OCI-LY3 (cell line): Measurements from ENCODE around the gene EYA3.

ENCODE experiments used
- H2AFZ ChIP-seq: fragments of 200-600, 300-600 bp; shearing (Covaris generic); 2 replicates; pipeline ENCODE4 v1.6.0; 2014; ENCODE audit warnings: antibody characterized with exemption, low read depth, low read length
- H3K27ac ChIP-seq: fragments of 200-600, 300-600 bp; sonication (generic); 2 replicates; pipeline ENCODE4 v1.5.1; 2014; ENCODE audit warnings: mild to moderate bottlenecking, low read length, moderate library complexity, mixed read lengths
- H3K27me3 ChIP-seq: fragments of 200-600, 300-600 bp; sonication (generic); 2 replicates; pipeline ENCODE4 v1.6.1; 2014; ENCODE audit warnings: low read depth, low read length, mixed read lengths
- H3K36me3 ChIP-seq: fragments of 200-600, 300-600 bp; sonication (generic); replicated peaks from 2 replicates; pipeline ENCODE3; 2014; ENCODE audit warnings: low read depth, low read length, mixed read lengths
- H3K4me1 ChIP-seq: fragments of 300-600, 200-600 bp; sonication (generic); 2 replicates; pipeline ENCODE4 v1.6.1; 2014; ENCODE audit warnings: low read length, mixed read lengths
- H3K4me2 ChIP-seq: fragments of 200-600, 300-600 bp; sonication (generic); 2 replicates; pipeline ENCODE4 v1.6.1; 2014; ENCODE audit warnings: low read length, mixed read lengths
- H3K4me3 ChIP-seq: fragments of 300-600, 200-600 bp; sonication (generic); 2 replicates; pipeline ENCODE4 v1.5.1; 2014; ENCODE audit warnings: antibody characterized with exemption, mild to moderate bottlenecking, low read length, moderate library complexity
- H3K79me2 ChIP-seq: fragments of 300-600, 200-600 bp; shearing (Covaris generic); 2 replicates; pipeline ENCODE4 v1.6.1; 2014; ENCODE audit warnings: mild to moderate bottlenecking, low read length, mixed read lengths
- H3K9ac ChIP-seq: fragments of 300-600, 200-600 bp; shearing (Covaris generic); 2 replicates; pipeline ENCODE4 v1.6.0; 2014; ENCODE audit warnings: mild to moderate bottlenecking, low read length, moderate library complexity
- H3K9me3 ChIP-seq: fragments of 200-600, 300-600 bp; shearing (Covaris generic); 2 replicates; pipeline ENCODE4 v1.6.1; 2014; ENCODE audit warnings: low read length, mixed read lengths; ENCODE audit not compliant: insufficient read depth
- H4K20me1 ChIP-seq: fragments of 200-600, 300-600 bp; sonication (generic); 2 replicates; pipeline ENCODE4 v1.6.1; 2016; ENCODE audit warnings: low read length, mixed read lengths; ENCODE audit not compliant: insufficient read depth
- CTCF ChIP-seq: fragments of 200-600, 300-600 bp; sonication (generic); IDR thresholded peaks from 2 replicates; pipeline ENCODE4 v1.5.1; 2014; ENCODE audit warnings: antibody characterized with exemption, low read length, low read depth
- EZH2phosphoT487 ChIP-seq: fragments of 200-600 bp; shearing (Covaris generic); IDR thresholded peaks from 2 replicates; pipeline ENCODE4 v1.6.1; 2018; ENCODE audit warnings: antibody characterized with exemption, mixed run types, low read depth

The EYA3 gene

GRCh38 chr1:28039341-28039740, 49.1 kb downstream of the EYA3 start:
- TF ChIP-seq CTCF (no peak), EZH2phosphoT487 (no peak)
- Histone ChIP-seq H3K9ac (no peak overlapping the region), H4K20me1 (no peaks in the 10 kb centered on the region), H3K27ac (no peak overlapping the region), H3K27me3 (no peaks in the 10 kb centered on the region), H3K36me3 (no peaks in the 10 kb centered on the region), H3K4me2 (no peak overlapping the region), H3K9me3 (no peaks in the 10 kb centered on the region), H3K4me3 (no peak overlapping the region), H2AFZ (no peak overlapping the region), H3K4me1 (peaks cover 29% of the 10 kb centered on the region), H3K79me2 (no peaks in the 10 kb centered on the region)

- H3K36me3 ChIP-seq: no peaks in the 10 kb centered on the region
- H3K9me3 ChIP-seq: no peaks in the 10 kb centered on the region
- H3K4me3 ChIP-seq: no peak overlapping the region
- peaks cover 29% of the 10 kb centered on the region for H3K4me1 ChIP-seq
- H3K79me2 ChIP-seq: no peaks in the 10 kb centered on the region
- TF ChIP-seq EZH2phosphoT487: no peak
- no peak for TF ChIP-seq CTCF
- no peaks in the 10 kb centered on the region for H4K20me1 ChIP-seq
- no peaks in the 10 kb centered on the region for H3K27me3 ChIP-seq
- no peak overlapping the region for H3K9ac ChIP-seq
- no peak overlapping the region for H3K4me2 ChIP-seq
- H2AFZ ChIP-seq: no peak overlapping the region
- H3K27ac ChIP-seq: no peak overlapping the region
Observed at GRCh38 chr1:28037946-28038345, 50.5 kb downstream of the EYA3 start.

- no peak overlapping the region for H3K27ac ChIP-seq
- no peak overlapping the region for H3K9ac ChIP-seq
- no peaks in the 10 kb centered on the region for H3K79me2 ChIP-seq
- no peaks in the 10 kb centered on the region for H3K27me3 ChIP-seq
- peaks cover 29% of the 10 kb centered on the region for H3K4me1 ChIP-seq
- H4K20me1 ChIP-seq: no peaks in the 10 kb centered on the region
- TF ChIP-seq EZH2phosphoT487 (no peak), CTCF (no peak)
- H3K4me2 ChIP-seq: no peak overlapping the region
- H2AFZ ChIP-seq: no peak overlapping the region
- no peak overlapping the region for H3K4me3 ChIP-seq
- H3K9me3 ChIP-seq: no peaks in the 10 kb centered on the region
- H3K36me3 ChIP-seq: no peaks in the 10 kb centered on the region
Observed at GRCh38 chr1:28037206-28037605, 51.2 kb downstream of the EYA3 start.

GRCh38 chr1:28036431-28036830, 52.0 kb downstream of the EYA3 start:
- no peak overlapping the region for H3K9ac ChIP-seq
- H3K9me3 ChIP-seq: no peaks in the 10 kb centered on the region
- H3K4me1 ChIP-seq: peaks cover 29% of the 10 kb centered on the region
- no peak overlapping the region for H3K4me3 ChIP-seq
- H4K20me1 ChIP-seq: no peaks in the 10 kb centered on the region
- no peaks in the 10 kb centered on the region for H3K79me2 ChIP-seq
- H3K27ac ChIP-seq: no peak overlapping the region
- TF ChIP-seq EZH2phosphoT487 (no peak), CTCF (peak; percentile 35)
- H3K36me3 ChIP-seq: no peaks in the 10 kb centered on the region
- H2AFZ ChIP-seq: no peak overlapping the region
- no peak overlapping the region for H3K4me2 ChIP-seq
- H3K27me3 ChIP-seq: no peaks in the 10 kb centered on the region
